Upper lobe of left lung (tissue), 6 donors: ENCODE measurements around the gene COX19. TPM values are rescaled to one million over a fixed set of nuclear protein-coding genes. Genes with fewer than 3 reads are reported as not detected.
A peak's percentile ranks its signal among the peaks of the same experiment; 100 is the strongest.

ENCODE experiments used
- ATAC-seq, 2 donors: fragments of 200-7000 bp; cut with Tn5 transposase; one replicate each; pipeline ENCODE4 v1.9.1; 2022; ENCODE audit warnings: mild to moderate bottlenecking in 2 of 2, moderate library complexity in 2 of 2; ENCODE audit not compliant: low FRiP score in 2 of 2
- DNase-seq, 2 donors: peaks; one replicate each; pipeline ENCODE4 v3.0.0-alpha.2; 2019 to 2020
- H3K27ac ChIP-seq, 4 donors: fragments of 200-600 bp; sonication (generic); one replicate each; pipeline ENCODE4 v1.5.1; 2016 to 2019
- H3K27me3 ChIP-seq, 4 donors: fragments of 200-600 bp; sonication (generic); one replicate each; pipeline ENCODE4 v1.5.1; 2017 to 2019
- H3K36me3 ChIP-seq, 4 donors: fragments of 200-600 bp; sonication (generic); one replicate each; pipeline ENCODE4 v1.5.1; 2016 to 2019
- H3K4me1 ChIP-seq, 4 donors: fragments of 200-600 bp; sonication (generic); one replicate each; pipeline ENCODE4 v1.5.1; 2018 to 2019
- H3K4me3 ChIP-seq, 4 donors: fragments of 200-600 bp; sonication (generic); one replicate each; pipeline ENCODE4 v1.5.1; 2017 to 2019; ENCODE audit warnings: mild to moderate bottlenecking in 2 of 4, moderate library complexity in 1 of 4
- H3K9me3 ChIP-seq, 4 donors: fragments of 200-600 bp; sonication (generic); one replicate each; pipeline ENCODE4 v1.5.1; 2018 to 2019
- EP300 ChIP-seq, 4 donors: sonication (generic); formaldehyde crosslinking; IDR thresholded peaks; one replicate each; pipeline ENCODE4 v1.5.1; 2017; ENCODE audit warnings: antibody characterized with exemption in 4 of 4, control low read depth in 2 of 4
- POLR2A ChIP-seq, 4 donors: fragments of 450-650 bp; IDR thresholded peaks; one replicate each; pipeline ENCODE4 v1.5.1; 2016 to 2017; ENCODE audit warnings: antibody characterized with exemption in 4 of 4, mild to moderate bottlenecking in 2 of 4
- POLR2AphosphoS5 ChIP-seq, 2 donors: sonication (generic); formaldehyde crosslinking; IDR thresholded peaks; one replicate each; pipeline ENCODE4 v1.5.1; 2017; ENCODE audit warnings: antibody characterized with exemption in 2 of 2
- WGBS, 2 donors: methylation state at CpG; one replicate each; pipeline ENCODE4 v1.1.5; 2017 to 2018; 5-methylcytosine and 5-hydroxymethylcytosine counted together
- total RNA-seq, 6 donors: library from RNA; depleted of rRNA in 4 of 6; stranded (reverse); fragments of >200 nt in 4 of 6; gene quantifications; one replicate each; pipeline versions ENCODE4 v1.1.0 to v1.2.1, GENCODE V29; 2016 to 2021
- TF ChIP-seq, protein P1 (sequence below), 6 experiments: fragments of 450-650 bp in 4 of 6; fragments of 200-600 bp in 2 of 6; sonication (generic) in 2 of 6; IDR thresholded peaks; one replicate each; pipeline ENCODE4 v1.5.1; 2016 to 2019; ENCODE audit warnings: antibody characterized with exemption in 6 of 6
- donor health status: DM: no; HTN: no; CAD: no; lungs with moderate emphysema.
- donor health status: DM: no; HTN: yes; CAD: no; lungs with severe emphysema.

The COX19 gene
- total RNA-seq, 6 donors from 2014 or later: 9.1 to 25.1 (median 11.5) TPM

DNA sequence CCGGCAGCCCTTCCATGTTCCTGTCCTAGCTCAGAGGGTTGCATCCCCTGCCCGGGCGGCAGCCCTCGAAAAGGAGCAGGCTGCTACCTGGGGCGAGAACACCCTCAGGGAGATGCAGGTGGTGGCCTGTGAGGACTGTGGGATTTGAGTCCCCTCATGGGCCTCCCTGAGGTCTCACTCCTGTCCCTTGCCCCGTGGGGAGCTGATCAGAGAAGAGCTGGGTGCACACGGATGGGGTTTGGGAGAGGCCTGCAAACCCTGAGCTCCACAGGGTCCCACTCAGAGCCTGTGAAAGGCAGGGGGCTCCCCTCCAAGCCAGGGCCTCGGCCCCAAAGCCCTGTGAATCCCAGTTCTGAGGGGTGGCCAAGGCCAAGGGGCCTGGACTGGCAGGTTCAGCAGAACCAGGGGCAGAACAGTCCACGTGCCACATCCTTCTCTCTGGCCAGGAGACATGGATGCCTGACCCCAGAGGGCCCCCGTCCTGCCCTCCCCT, 7.2 kb upstream of the COX19 start:
- no peak for DNase-seq
- Histone ChIP-seq H3K4me1 (no peaks in the 10 kb centered on the region), H3K9me3 (no peaks in the 10 kb centered on the region), H3K36me3 (no peaks in the 10 kb centered on the region), H3K27me3 (peaks cover 0 to 3% (median 0%) of the 10 kb centered on the region in 4 donors), H3K27ac (no peak overlapping the region), H3K4me3 (no peak overlapping the region)
- TF ChIP-seq POLR2AphosphoS5 (IDR thresholded peaks at IDR 0.05) (no peak), EP300 (IDR thresholded peaks at IDR 0.05) (no peak), POLR2A (IDR thresholded peaks at IDR 0.05) (no peak)
- TF ChIP-seq, protein P1, sequence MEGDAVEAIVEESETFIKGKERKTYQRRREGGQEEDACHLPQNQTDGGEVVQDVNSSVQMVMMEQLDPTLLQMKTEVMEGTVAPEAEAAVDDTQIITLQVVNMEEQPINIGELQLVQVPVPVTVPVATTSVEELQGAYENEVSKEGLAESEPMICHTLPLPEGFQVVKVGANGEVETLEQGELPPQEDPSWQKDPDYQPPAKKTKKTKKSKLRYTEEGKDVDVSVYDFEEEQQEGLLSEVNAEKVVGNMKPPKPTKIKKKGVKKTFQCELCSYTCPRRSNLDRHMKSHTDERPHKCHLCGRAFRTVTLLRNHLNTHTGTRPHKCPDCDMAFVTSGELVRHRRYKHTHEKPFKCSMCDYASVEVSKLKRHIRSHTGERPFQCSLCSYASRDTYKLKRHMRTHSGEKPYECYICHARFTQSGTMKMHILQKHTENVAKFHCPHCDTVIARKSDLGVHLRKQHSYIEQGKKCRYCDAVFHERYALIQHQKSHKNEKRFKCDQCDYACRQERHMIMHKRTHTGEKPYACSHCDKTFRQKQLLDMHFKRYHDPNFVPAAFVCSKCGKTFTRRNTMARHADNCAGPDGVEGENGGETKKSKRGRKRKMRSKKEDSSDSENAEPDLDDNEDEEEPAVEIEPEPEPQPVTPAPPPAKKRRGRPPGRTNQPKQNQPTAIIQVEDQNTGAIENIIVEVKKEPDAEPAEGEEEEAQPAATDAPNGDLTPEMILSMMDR (IDR thresholded peaks at IDR 0.05): no peak
- 43 to 57% methylated on average over 6 to 7 of the region's 10 CpGs for WGBS, 2 donors
- ATAC-seq: no peak

DNA sequence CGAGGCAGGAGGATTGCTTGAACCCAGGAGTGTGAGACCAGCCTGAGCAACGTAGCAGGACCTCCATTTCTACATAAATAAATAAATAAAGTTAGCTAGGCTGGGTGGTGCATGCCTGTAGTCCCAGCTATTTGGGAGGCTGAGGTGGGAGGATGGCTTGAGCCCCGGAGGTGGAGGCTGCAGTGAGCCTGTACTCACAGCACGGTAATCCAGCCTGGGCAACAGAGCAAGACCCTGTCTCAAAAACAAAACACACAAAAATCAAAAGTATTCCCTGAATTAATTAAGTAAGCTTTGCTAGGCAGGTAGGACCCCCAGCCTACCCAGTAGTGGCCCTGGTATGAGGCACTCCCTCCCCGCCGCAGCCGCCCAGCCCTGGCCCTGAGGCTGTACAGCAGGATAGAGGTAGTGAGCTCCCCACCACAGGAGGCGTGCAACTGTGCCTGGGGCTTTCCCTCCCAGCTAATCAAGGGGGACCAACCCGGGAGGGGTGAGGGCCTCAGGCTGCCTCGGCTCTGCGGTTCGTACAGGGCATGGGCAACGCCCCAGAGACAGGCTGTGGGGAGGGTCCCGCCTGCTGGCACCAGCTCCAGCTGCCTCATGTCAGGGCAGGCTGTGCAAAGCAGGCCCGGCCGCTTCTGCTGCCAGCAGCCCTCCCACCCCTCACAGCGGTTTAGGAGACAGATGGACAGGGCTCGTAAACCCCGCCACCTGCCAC, 6.6 kb upstream of the COX19 start:
- Histone ChIP-seq H3K27me3 (peaks cover 0 to 3% (median 0%) of the 10 kb centered on the region in 4 donors), H3K36me3 (no peaks in the 10 kb centered on the region), H3K4me1 (no peaks in the 10 kb centered on the region), H3K27ac (no peak overlapping the region), H3K4me3 (no peak overlapping the region), H3K9me3 (no peaks in the 10 kb centered on the region)
- DNase-seq: peak in 1 of 2 donors; percentile 80
- WGBS, 2 donors: 75 to 89% methylated on average over 11 to 19 of the region's 19 CpGs
- TF ChIP-seq, protein P1 (IDR thresholded peaks at IDR 0.05): no peak
- no peak for TF ChIP-seq POLR2A (IDR thresholded peaks at IDR 0.05)
- TF ChIP-seq EP300 (IDR thresholded peaks at IDR 0.05): no peak
- no peak for TF ChIP-seq POLR2AphosphoS5 (IDR thresholded peaks at IDR 0.05)
- ATAC-seq: no peak

- H3K36me3 ChIP-seq: no peaks in the 10 kb centered on the region
- H3K4me3 ChIP-seq: no peak overlapping the region
- TF ChIP-seq POLR2A (IDR thresholded peaks at IDR 0.05): no peak
- TF ChIP-seq, protein P1 (IDR thresholded peaks at IDR 0.05): no peak
- no peak for TF ChIP-seq EP300 (IDR thresholded peaks at IDR 0.05)
- TF ChIP-seq POLR2AphosphoS5 (IDR thresholded peaks at IDR 0.05): no peak
- WGBS, 2 donors: 74 to 79% methylated on average over 10 to 12 of the region's 15 CpGs
- peak in 1 of 2 donors; percentile 29 for DNase-seq
- no peak overlapping the region for H3K27ac ChIP-seq
- ATAC-seq: no peak
- H3K27me3 ChIP-seq: peaks cover 0 to 3% (median 0%) of the 10 kb centered on the region in 4 donors
- H3K9me3 ChIP-seq: no peaks in the 10 kb centered on the region
- H3K4me1 ChIP-seq: peaks cover 4 to 8% (median 5%) of the 10 kb centered on the region in 4 donors
Observed at GRCh38 chr7:979886-980571, 4.7 kb upstream of the COX19 start.

DNA sequence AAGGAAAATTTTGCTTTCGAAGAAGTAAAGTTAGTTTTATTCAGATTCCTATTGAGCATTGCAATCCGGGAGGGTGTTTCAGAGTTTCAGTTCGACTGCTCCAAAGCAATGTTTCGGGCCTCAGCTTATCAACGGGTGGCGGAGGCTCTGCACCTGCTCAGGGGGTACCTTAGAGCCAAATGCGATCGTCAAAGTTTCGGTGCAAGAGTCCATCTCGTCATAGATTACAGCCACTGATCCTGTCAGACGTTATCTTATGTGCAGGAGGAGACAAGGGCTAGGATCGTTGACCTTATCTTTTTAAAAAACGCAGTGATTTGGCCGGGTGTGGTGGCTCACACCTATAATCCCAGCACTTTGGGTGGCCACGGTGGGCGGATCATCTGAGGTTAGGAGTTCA, 3.8 kb upstream of the COX19 start:
- Histone ChIP-seq H3K27me3 (peaks cover 0 to 3% (median 0%) of the 10 kb centered on the region in 4 donors), H3K4me3 (no peak overlapping the region), H3K27ac (no peak overlapping the region), H3K36me3 (no peaks in the 10 kb centered on the region), H3K9me3 (no peaks in the 10 kb centered on the region), H3K4me1 (peaks cover 4 to 13% (median 9%) of the 10 kb centered on the region in 4 donors)
- no peak for ATAC-seq
- WGBS, 2 donors: 84 to 93% methylated on average over 16 of the region's 16 CpGs
- DNase-seq: no peak
- no peak for TF ChIP-seq POLR2AphosphoS5 (IDR thresholded peaks at IDR 0.05)
- TF ChIP-seq, protein P1 (IDR thresholded peaks at IDR 0.05): no peak
- TF ChIP-seq POLR2A (IDR thresholded peaks at IDR 0.05): no peak
- no peak for TF ChIP-seq EP300 (IDR thresholded peaks at IDR 0.05)
